Measurements from ENCODE around the gene OLIG2.

DNA sequence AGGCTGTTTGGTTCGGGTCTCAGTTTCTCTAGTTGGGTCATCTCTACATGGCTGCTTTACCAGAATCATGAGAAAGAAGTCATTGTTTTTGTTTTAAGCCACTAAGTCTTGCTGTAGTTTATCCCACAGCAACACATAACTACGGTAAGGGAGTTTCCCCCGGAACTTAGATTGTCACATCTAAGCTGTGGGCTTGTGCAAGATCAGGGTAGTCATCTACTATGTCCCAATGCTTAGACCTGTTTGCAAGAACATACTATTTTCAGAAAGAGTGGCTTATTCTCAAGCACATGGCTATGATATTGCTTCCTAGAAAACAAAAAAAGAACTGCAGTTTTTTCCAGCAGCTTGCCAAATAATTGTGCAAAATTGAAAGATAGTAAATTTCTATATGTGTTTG, 18.0 kb upstream of the OLIG2 start:
- TF ChIP-seq CTCF (IDR thresholded peaks at IDR 0.05) (no peak), EP300 (IDR thresholded peaks at IDR 0.05) (no peak), POLR2A (IDR thresholded peaks at IDR 0.05) (no peak), POLR2AphosphoS5 (IDR thresholded peaks at IDR 0.05) (peak in 1 of 4 donors; percentile 12)
